OCI-LY3 (cell line): Measurements from ENCODE around the gene CYSRT1.

Source experiments
- H2AFZ ChIP-seq: fragments of 200-600, 300-600 bp; shearing (Covaris generic); 2 replicates; pipeline ENCODE4 v1.6.0; 2014; ENCODE audit warnings: antibody characterized with exemption, low read depth, low read length
- H3K27ac ChIP-seq: fragments of 200-600, 300-600 bp; sonication (generic); 2 replicates; pipeline ENCODE4 v1.5.1; 2014; ENCODE audit warnings: mild to moderate bottlenecking, low read length, moderate library complexity, mixed read lengths
- H3K27me3 ChIP-seq: fragments of 200-600, 300-600 bp; sonication (generic); 2 replicates; pipeline ENCODE4 v1.6.1; 2014; ENCODE audit warnings: low read depth, low read length, mixed read lengths
- H3K36me3 ChIP-seq: fragments of 200-600, 300-600 bp; sonication (generic); replicated peaks from 2 replicates; pipeline ENCODE3; 2014; ENCODE audit warnings: low read depth, low read length, mixed read lengths
- H3K4me1 ChIP-seq: fragments of 300-600, 200-600 bp; sonication (generic); 2 replicates; pipeline ENCODE4 v1.6.1; 2014; ENCODE audit warnings: low read length, mixed read lengths
- H3K4me2 ChIP-seq: fragments of 200-600, 300-600 bp; sonication (generic); 2 replicates; pipeline ENCODE4 v1.6.1; 2014; ENCODE audit warnings: low read length, mixed read lengths
- H3K4me3 ChIP-seq: fragments of 300-600, 200-600 bp; sonication (generic); 2 replicates; pipeline ENCODE4 v1.5.1; 2014; ENCODE audit warnings: antibody characterized with exemption, mild to moderate bottlenecking, low read length, moderate library complexity
- H3K79me2 ChIP-seq: fragments of 300-600, 200-600 bp; shearing (Covaris generic); 2 replicates; pipeline ENCODE4 v1.6.1; 2014; ENCODE audit warnings: mild to moderate bottlenecking, low read length, mixed read lengths
- H3K9ac ChIP-seq: fragments of 300-600, 200-600 bp; shearing (Covaris generic); 2 replicates; pipeline ENCODE4 v1.6.0; 2014; ENCODE audit warnings: mild to moderate bottlenecking, low read length, moderate library complexity
- H3K9me3 ChIP-seq: fragments of 200-600, 300-600 bp; shearing (Covaris generic); 2 replicates; pipeline ENCODE4 v1.6.1; 2014; ENCODE audit warnings: low read length, mixed read lengths; ENCODE audit not compliant: insufficient read depth
- H4K20me1 ChIP-seq: fragments of 200-600, 300-600 bp; sonication (generic); 2 replicates; pipeline ENCODE4 v1.6.1; 2016; ENCODE audit warnings: low read length, mixed read lengths; ENCODE audit not compliant: insufficient read depth
- EZH2phosphoT487 ChIP-seq: fragments of 200-600 bp; shearing (Covaris generic); IDR thresholded peaks from 2 replicates; pipeline ENCODE4 v1.6.1; 2018; ENCODE audit warnings: antibody characterized with exemption, mixed run types, low read depth
- TF ChIP-seq, protein P1 (sequence below): fragments of 200-600, 300-600 bp; sonication (generic); IDR thresholded peaks from 2 replicates; pipeline ENCODE4 v1.5.1; 2014; ENCODE audit warnings: antibody characterized with exemption, low read length, low read depth

CYSRT1 gene

DNA sequence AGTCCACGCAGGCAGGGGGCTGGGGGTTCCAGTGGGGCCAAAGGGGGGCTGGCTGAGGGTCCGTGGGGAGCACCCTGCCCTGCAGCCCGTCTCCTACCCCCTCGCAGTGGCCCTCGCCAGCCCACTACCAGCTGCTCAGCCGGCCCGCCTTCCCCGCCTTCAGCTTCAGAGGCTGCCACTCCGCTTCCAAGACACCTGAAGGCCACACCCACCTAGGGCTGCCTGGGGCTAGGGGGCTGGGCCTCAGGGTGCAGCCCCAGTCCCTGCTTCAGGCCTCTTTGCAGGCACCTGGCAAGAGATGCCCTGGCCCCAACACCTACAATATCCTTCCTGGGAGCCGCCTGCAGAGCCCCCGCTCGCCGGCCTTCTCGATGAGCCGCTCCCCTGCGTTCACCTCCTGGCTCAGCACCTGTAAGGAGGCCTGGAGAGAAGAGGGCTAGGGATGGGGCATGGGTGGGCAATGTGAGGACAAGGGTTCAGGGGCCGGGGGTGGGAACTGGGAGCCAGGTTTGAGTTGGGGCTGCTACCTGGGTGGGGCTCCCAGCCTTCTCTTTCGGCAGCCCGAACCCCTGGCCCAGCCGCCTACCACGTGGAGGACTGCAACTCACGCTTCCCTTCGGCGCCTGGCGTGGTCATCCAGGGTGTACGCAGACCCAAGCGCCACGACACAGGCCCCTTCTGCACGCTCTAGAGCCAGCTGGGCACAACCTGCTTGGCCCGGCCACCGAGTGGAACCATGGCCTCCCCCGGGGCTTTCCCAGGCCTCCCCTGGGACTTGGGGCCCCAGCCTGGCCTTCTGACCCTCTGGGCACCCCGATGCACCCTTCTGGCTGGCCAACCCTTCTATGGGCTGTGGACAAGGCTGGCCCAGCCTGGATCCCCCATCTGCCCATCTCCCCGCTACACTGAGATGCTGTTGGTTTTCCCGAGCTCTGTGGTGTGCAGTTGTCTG lies 27.9 kb downstream of the CYSRT1 start:
- H3K9ac ChIP-seq: peak overlapping the region; percentile 93
- H3K27me3 ChIP-seq: no peaks in the 10 kb centered on the region
- no peak for TF ChIP-seq EZH2phosphoT487
- TF ChIP-seq, protein P1, sequence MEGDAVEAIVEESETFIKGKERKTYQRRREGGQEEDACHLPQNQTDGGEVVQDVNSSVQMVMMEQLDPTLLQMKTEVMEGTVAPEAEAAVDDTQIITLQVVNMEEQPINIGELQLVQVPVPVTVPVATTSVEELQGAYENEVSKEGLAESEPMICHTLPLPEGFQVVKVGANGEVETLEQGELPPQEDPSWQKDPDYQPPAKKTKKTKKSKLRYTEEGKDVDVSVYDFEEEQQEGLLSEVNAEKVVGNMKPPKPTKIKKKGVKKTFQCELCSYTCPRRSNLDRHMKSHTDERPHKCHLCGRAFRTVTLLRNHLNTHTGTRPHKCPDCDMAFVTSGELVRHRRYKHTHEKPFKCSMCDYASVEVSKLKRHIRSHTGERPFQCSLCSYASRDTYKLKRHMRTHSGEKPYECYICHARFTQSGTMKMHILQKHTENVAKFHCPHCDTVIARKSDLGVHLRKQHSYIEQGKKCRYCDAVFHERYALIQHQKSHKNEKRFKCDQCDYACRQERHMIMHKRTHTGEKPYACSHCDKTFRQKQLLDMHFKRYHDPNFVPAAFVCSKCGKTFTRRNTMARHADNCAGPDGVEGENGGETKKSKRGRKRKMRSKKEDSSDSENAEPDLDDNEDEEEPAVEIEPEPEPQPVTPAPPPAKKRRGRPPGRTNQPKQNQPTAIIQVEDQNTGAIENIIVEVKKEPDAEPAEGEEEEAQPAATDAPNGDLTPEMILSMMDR: no peak
- peak overlapping the region; percentile 91 for H3K4me2 ChIP-seq
- no peak overlapping the region for H2AFZ ChIP-seq
- peak overlapping the region; percentile 88 for H3K4me3 ChIP-seq
- peak overlapping the region; percentile 58 for H3K27ac ChIP-seq
- H3K79me2 ChIP-seq: peaks cover 27% of the 10 kb centered on the region
- H4K20me1 ChIP-seq: 0 out of 2 replicates have a peak, but pooled peaks cover 6% of the 10 kb centered on the region
- peaks cover 6% of the 10 kb centered on the region for H3K36me3 ChIP-seq
- H3K4me1 ChIP-seq: peaks cover 33% of the 10 kb centered on the region
- H3K9me3 ChIP-seq: no peaks in the 10 kb centered on the region

DNA sequence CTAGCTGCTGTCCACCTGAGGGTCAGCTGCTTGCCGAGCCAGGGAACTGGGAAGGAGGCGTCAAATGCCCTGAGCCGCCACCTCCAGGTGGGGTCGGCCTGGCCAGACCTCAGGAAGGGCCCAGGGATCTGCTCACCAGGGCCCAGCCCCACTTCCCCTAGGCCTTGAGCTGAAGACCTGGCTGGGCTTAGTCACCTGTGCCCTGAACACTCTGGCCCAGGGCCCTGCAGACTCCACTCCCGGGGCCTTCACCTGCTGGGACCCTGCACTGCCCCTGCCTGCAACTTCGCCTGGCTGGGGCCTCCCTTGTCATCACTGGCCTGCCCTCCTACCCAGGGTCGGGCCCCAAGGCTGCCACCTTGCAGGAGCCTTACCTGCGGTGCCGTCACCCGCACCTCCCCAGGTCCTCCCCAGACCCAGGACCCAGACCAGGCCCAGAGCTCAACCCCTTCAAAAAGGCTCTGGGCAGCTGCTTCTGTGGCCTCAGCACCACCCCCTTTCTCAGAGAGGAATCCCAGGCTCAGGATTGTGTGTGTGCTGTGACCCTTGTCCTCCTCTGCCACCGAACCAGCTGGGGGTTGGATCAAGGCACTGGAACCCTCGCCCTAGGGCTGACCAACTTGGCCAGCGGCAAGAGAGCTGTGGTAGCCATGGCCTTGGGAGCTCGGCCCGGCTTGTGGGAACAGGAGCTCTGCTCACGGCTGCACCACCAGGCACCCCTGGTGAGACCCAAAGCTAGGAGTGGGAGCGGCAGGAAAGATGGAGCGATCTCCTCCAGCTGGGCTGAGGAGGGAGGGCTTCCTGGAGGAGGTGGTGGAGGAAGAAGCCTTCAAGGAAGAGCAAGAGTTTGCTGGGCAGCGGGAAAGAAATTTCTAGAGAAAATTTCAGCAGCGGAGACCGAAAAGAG lies 29.0 kb downstream of the CYSRT1 start:
- Histone ChIP-seq H4K20me1 (0 out of 2 replicates have a peak, but pooled peaks cover 6% of the 10 kb centered on the region), H3K9me3 (no peaks in the 10 kb centered on the region), H3K4me3 (peak overlapping the region; percentile 88), H3K79me2 (peaks cover 31% of the 10 kb centered on the region), H3K9ac (peak overlapping the region; percentile 93), H3K36me3 (peaks cover 10% of the 10 kb centered on the region), H3K4me2 (peak overlapping the region; percentile 91), H3K27me3 (no peaks in the 10 kb centered on the region), H3K27ac (peak overlapping the region; percentile 58), H3K4me1 (peaks cover 33% of the 10 kb centered on the region), H2AFZ (no peak overlapping the region)
- TF ChIP-seq, protein P1: no peak
- TF ChIP-seq EZH2phosphoT487: no peak

DNA sequence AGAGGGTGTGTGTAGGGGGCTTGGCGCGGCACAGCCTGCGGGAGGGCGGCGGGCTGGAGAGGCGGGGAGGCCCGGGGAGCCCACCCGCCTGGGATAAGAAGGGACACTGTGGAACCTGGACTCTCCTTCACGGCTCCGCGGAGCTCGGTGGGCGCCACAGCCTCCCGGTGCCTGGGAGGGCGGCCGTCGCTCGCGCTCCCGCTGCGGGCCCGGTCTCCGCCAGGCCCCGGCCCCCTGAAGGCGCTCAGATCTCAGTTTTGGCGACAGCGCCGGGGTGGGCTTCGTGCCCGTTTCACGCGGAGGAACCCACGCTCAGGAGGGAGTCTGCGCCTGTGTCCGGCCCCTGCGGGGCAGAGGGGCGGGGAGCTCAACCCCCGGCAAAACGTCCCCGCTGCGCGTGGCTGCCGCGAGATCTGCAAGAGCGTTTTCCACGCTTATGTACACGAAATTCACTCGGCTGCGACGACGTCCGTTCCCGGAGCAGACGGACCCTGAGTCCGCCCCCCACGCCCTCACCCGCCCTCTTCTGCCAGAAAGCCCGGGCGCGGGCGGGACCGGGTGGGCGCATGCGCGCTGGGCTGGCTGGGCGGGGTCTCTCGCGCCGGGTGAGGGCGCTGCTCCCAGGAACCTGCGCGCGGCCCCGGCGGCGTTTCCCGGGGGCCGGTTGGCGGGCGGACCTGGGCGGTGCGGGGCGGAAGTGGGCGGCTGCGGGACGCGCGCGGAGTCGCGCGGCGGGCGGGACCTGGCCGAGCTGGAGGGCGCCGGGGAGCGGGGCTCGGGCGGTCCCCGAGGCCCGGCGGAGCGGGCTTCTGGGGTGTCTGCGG lies 29.9 kb downstream of the CYSRT1 start, which contains the start of gene NELFB:
Gene NELFB, plus strand, starts transcription at position 704 of the 824 bp plus-strand sequence.
- H3K27me3 ChIP-seq: no peaks in the 10 kb centered on the region
- H3K27ac ChIP-seq: peak within 1 kb of the TSS; percentile 58
- peak within 1 kb of the TSS; percentile 96 for H3K4me3 ChIP-seq
- TF ChIP-seq, protein P1: no peak
- TF ChIP-seq EZH2phosphoT487: no peak
- H3K4me1 ChIP-seq: peaks cover 33% of the 10 kb centered on the region
- H2AFZ ChIP-seq: no peak within 1 kb of the TSS; the same call in 1 of the 2 replicates
- 0 out of 2 replicates have a peak, but pooled peaks cover 6% of the 10 kb centered on the region for H4K20me1 ChIP-seq
- H3K79me2 ChIP-seq: peaks cover 31% of the 10 kb centered on the region
- H3K9ac ChIP-seq: peak within 1 kb of the TSS; percentile 93
- H3K4me2 ChIP-seq: peak within 1 kb of the TSS; percentile 91
- no peaks in the 10 kb centered on the region for H3K9me3 ChIP-seq
- H3K36me3 ChIP-seq: peaks cover 13% of the 10 kb centered on the region
